HEK293T (cell line): ENCODE results near the gene ADAMTSL2.

Source experiments
- ARNT ChIP-seq: fragments of 450-650 bp; IDR thresholded peaks from 2 replicates; pipeline ENCODE4 v1.6.1; 2017; ENCODE audit warnings: mild to moderate bottlenecking
- BHLHE40 ChIP-seq: fragments of 450-650 bp; IDR thresholded peaks from 2 replicates; pipeline ENCODE4 v1.6.1; 2016; ENCODE audit warnings: mild to moderate bottlenecking, moderate library complexity, borderline replicate concordance
- CTBP1 ChIP-seq: fragments of 450-650 bp; IDR thresholded peaks from 2 replicates; pipeline ENCODE4 v1.6.1; 2016; ENCODE audit warnings: borderline replicate concordance
- ELF4 ChIP-seq: fragments of 450-650 bp; IDR thresholded peaks from 2 replicates; pipeline ENCODE4 v1.6.1; 2017; ENCODE audit warnings: antibody characterized with exemption
- FOXA1 ChIP-seq: fragments of 450-650 bp; IDR thresholded peaks from 2 replicates; pipeline ENCODE4 v1.6.1; 2016; ENCODE audit warnings: mild to moderate bottlenecking
- FOXK2 ChIP-seq: fragments of 450-650 bp; IDR thresholded peaks from 2 replicates; pipeline ENCODE4 v1.6.1; 2016; ENCODE audit warnings: mild to moderate bottlenecking
- FOXM1 ChIP-seq: fragments of 450-650 bp; IDR thresholded peaks from 2 replicates; pipeline ENCODE4 v1.6.1; 2017; ENCODE audit warnings: mild to moderate bottlenecking, borderline replicate concordance
- HDGF ChIP-seq: fragments of 450-650 bp; IDR thresholded peaks from 2 replicates; pipeline ENCODE4 v1.6.1; 2017; ENCODE audit warnings: antibody characterized with exemption, borderline replicate concordance
- NFRKB ChIP-seq: fragments of 450-650 bp; IDR thresholded peaks from 2 replicates; pipeline ENCODE4 v1.6.1; 2016; ENCODE audit warnings: mild to moderate bottlenecking, moderate library complexity
- SP1 ChIP-seq: fragments of 450-650 bp; IDR thresholded peaks from 2 replicates; pipeline ENCODE4 v1.6.1; 2017
- TF ChIP-seq, protein P1 (sequence below): fragments of 450-650 bp; IDR thresholded peaks from 2 replicates; pipeline ENCODE4 v1.6.1; 2016

DNA sequence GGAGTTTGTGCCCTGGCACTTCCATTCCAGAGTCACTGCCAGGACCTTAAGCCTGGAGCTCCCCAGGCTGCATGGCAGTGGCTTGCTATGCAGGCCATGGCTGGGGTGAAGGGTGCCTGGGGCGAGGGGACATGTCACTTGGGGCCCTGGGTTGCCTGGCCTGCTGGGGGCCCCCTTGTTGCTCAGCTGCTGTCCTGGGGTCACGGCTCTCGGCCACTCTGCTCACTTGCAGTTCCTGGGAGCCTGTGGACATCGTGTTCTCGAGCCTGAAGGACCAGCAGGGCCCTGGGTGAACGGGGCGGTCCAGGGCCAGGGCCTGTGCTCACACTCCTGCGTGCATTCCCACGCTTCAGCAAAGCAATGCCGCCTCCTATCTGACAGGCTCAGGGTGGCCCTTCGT is 41.1 kb upstream of the ADAMTSL2 start:
- TF ChIP-seq BHLHE40 (no peak), FOXA1 (no peak), FOXM1 (no peak), SP1 (no peak), HDGF (no peak), ELF4 (no peak), CTBP1 (no peak), ARNT (no peak), NFRKB (no peak), FOXK2 (no peak)
- TF ChIP-seq, protein P1, sequence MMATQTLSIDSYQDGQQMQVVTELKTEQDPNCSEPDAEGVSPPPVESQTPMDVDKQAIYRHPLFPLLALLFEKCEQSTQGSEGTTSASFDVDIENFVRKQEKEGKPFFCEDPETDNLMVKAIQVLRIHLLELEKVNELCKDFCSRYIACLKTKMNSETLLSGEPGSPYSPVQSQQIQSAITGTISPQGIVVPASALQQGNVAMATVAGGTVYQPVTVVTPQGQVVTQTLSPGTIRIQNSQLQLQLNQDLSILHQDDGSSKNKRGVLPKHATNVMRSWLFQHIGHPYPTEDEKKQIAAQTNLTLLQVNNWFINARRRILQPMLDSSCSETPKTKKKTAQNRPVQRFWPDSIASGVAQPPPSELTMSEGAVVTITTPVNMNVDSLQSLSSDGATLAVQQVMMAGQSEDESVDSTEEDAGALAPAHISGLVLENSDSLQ: no peak
